HG03060 (cell line): Measurements from ENCODE around the gene HECTD2.
"Not testable (repeated sequence)": the region's sequence is repeated elsewhere in the genome, so short reads cannot be mapped to it uniquely, and the experiment has no call there.

Experiments used
- ATAC-seq: cut with Tn5 transposase; IDR thresholded peaks from one replicate; pipeline ENCODE4 v1.9.1; 2021; ENCODE audit warnings: low read depth, moderate number of reproducible peaks; ENCODE audit not compliant: unreplicated experiment

Gene HECTD2

GRCh38 chr10:91560827-91561226 is 150.7 kb downstream of the HECTD2 start:
- ATAC-seq = not testable (repeated sequence)

GRCh38 chr10:91562839-91563581 is 152.9 kb downstream of the HECTD2 start:
- ATAC-seq = no peak

GRCh38 chr10:91564026-91564425 is 153.9 kb downstream of the HECTD2 start:
- ATAC-seq = no peak
